HepG2 (cell line): ENCODE data around the gene MDM4. TPM values are rescaled to one million over a fixed set of nuclear protein-coding genes. Genes with fewer than 3 reads are reported as not detected.
A peak's percentile ranks its signal among the peaks of the same experiment; 100 is the strongest.

Experiments used
- ARHGAP35 ChIP-seq: sonication (generic); formaldehyde crosslinking; IDR thresholded peaks from 2 replicates; pipeline ENCODE4 v1.9.0; 2022; ENCODE audit warnings: mild to moderate bottlenecking, inconsistent platforms, moderate library complexity, missing genetic modification reagents, borderline replicate concordance
- CREM ChIP-seq, 2 experiments: sonication (generic) in 1 of 2; formaldehyde crosslinking in 1 of 2; IDR thresholded peaks; 2 replicates each; pipeline versions ENCODE4 v1.4.0 to v1.6.1; 2016 to 2020; ENCODE audit warnings: antibody characterized with exemption in 1 of 2, mild to moderate bottlenecking in 1 of 2, missing genetic modification reagents in 1 of 2
- E2F2 ChIP-seq: sonication (generic); formaldehyde crosslinking; IDR thresholded peaks from 2 replicates; pipeline ENCODE4 v1.4.0; 2020; ENCODE audit warnings: missing genetic modification reagents, borderline replicate concordance
- ELF1 ChIP-seq: sonication (generic); formaldehyde crosslinking; IDR thresholded peaks from 2 replicates; pipeline ENCODE4 v1.4.0; 2020; ENCODE audit warnings: missing genetic modification reagents
- FOXA1 ChIP-seq, 2 experiments: fragments of 450-650 bp in 1 of 2; sonication (generic) in 1 of 2; formaldehyde crosslinking in 1 of 2; IDR thresholded peaks; 2 replicates each; pipeline versions ENCODE4 v1.4.0 to v1.6.1; 2016 to 2020; ENCODE audit warnings: missing genetic modification reagents in 1 of 2
- KIAA2018 ChIP-seq: sonication (generic); formaldehyde crosslinking; IDR thresholded peaks from 2 replicates; pipeline ENCODE4 v1.5.0; 2020; ENCODE audit warnings: mild to moderate bottlenecking, missing genetic modification reagents, borderline replicate concordance
- TP53 ChIP-seq: sonication (generic); formaldehyde crosslinking; conservative IDR thresholded peaks from 2 replicates; pipeline ENCODE4 v1.4.0; 2020; ENCODE audit warnings: missing genetic modification reagents
- ZNF230 ChIP-seq: sonication (generic); formaldehyde crosslinking; IDR thresholded peaks from 2 replicates; pipeline ENCODE4 v1.4.0; 2020; ENCODE audit warnings: mild to moderate bottlenecking, missing genetic modification reagents
- ZNF382 ChIP-seq: sonication (generic); formaldehyde crosslinking; IDR thresholded peaks from 2 replicates; pipeline ENCODE4 v1.5.0; 2020; ENCODE audit warnings: missing genetic modification reagents, mild to moderate bottlenecking, borderline replicate concordance
- ZNF484 ChIP-seq: sonication (generic); formaldehyde crosslinking; IDR thresholded peaks from 2 replicates; pipeline ENCODE4 v1.5.1; 2020; ENCODE audit warnings: mild to moderate bottlenecking, low read depth, missing genetic modification reagents, borderline replicate concordance
- ZNF530 ChIP-seq: sonication (generic); formaldehyde crosslinking; IDR thresholded peaks from 2 replicates; pipeline ENCODE4 v1.5.0; 2020; ENCODE audit warnings: low read depth, mild to moderate bottlenecking, missing genetic modification reagents
- ZNF557 ChIP-seq: sonication (generic); formaldehyde crosslinking; IDR thresholded peaks from 2 replicates; pipeline ENCODE4 v1.4.0; 2020; ENCODE audit warnings: missing genetic modification reagents
- ZNF589 ChIP-seq: sonication (generic); formaldehyde crosslinking; conservative IDR thresholded peaks from 2 replicates; pipeline ENCODE4 v1.8.0; 2022; ENCODE audit warnings: mild to moderate bottlenecking, moderate library complexity, missing genetic modification reagents
- ZNF737 ChIP-seq: sonication (generic); formaldehyde crosslinking; IDR thresholded peaks from 2 replicates; pipeline ENCODE4 v1.5.0; 2020; ENCODE audit warnings: missing genetic modification reagents, mild to moderate bottlenecking, borderline replicate concordance
- ZNF784 ChIP-seq: sonication (generic); formaldehyde crosslinking; IDR thresholded peaks from 2 replicates; pipeline ENCODE4 v1.5.1; 2020; ENCODE audit warnings: missing genetic modification reagents, mild to moderate bottlenecking, borderline replicate concordance
- ZXDC ChIP-seq: sonication (generic); formaldehyde crosslinking; IDR thresholded peaks from 2 replicates; pipeline ENCODE4 v1.5.0; 2020; ENCODE audit warnings: mild to moderate bottlenecking, missing genetic modification reagents
- polyA plus RNA-seq, 8 experiments: library from polyadenylated mRNA; depleted of rRNA in 3 of 8; stranded (reverse) in 7 of 8; unstranded in 1 of 8; fragments of >200 nt; fragmentation: Illumina TruSeq in 4 of 8; extraction: Trizol in 4 of 8; gene quantifications; 2 replicates each; pipeline versions ENCODE4 v1.2.1 to v1.2.3, GENCODE V29; 2011 to 2016; ENCODE audit warnings: low read depth in 4 of 8, missing spikeins in 1 of 8, mixed read lengths in 1 of 8; ENCODE audit not compliant: insufficient read depth in 1 of 8
- total RNA-seq, 5 experiments: library from RNA; depleted of rRNA; stranded (reverse); fragments of >200 nt; fragmentation: Illumina TruSeq; extraction: Trizol; gene quantifications; 2 replicates each; pipeline ENCODE4 v1.2.3, GENCODE V29; 2016; ENCODE audit warnings: low read depth in 1 of 5

The MDM4 gene
- total and polyA plus RNA-seq, 2 of the 13 experiments (the other 11 are each of a cell fraction or from before 2014, with no cell fraction given): 14.9 to 19.0 TPM

- TF ChIP-seq CREM (IDR thresholded peaks at IDR 0.05): no peak
- TF ChIP-seq CREM (CRISPR knock-in tag; IDR thresholded peaks at IDR 0.05): no peak
- no peak for TF ChIP-seq ZNF484
- TF ChIP-seq KIAA2018 (CRISPR knock-in tag): no peak
- no peak for TF ChIP-seq ZXDC (CRISPR knock-in tag)
- no peak for TF ChIP-seq FOXA1 (IDR thresholded peaks at IDR 0.05)
- peak; percentile 45; the same call in 1 of the 2 replicates for TF ChIP-seq FOXA1 (CRISPR knock-in tag; IDR thresholded peaks at IDR 0.05)
- TF ChIP-seq ELF1 (CRISPR knock-in tag): no peak
- no peak for TF ChIP-seq ZNF737 (CRISPR knock-in tag)
- no peak; the same call in 1 of the 2 replicates for TF ChIP-seq TP53 (CRISPR knock-in tag)
- no peak for TF ChIP-seq ZNF382 (CRISPR knock-in tag)
- TF ChIP-seq ZNF557 (CRISPR knock-in tag): no peak
- no peak for TF ChIP-seq E2F2 (CRISPR knock-in tag)
- TF ChIP-seq ZNF530: no peak
- no peak for TF ChIP-seq ZNF784 (CRISPR knock-in tag)
- TF ChIP-seq ARHGAP35 (CRISPR knock-in tag): no peak
- no peak for TF ChIP-seq ZNF589 (CRISPR knock-in tag)
- no peak for TF ChIP-seq ZNF230 (CRISPR knock-in tag)
Measured at GRCh38 chr1:204509186-204509635, 7.0 kb upstream of the MDM4 start (continued).
